ENCODE results near the gene RRBP1. TPM values are rescaled to one million over a fixed set of nuclear protein-coding genes. Genes with fewer than 3 reads are reported as not detected.

RRBP1 gene
- total RNA-seq, 2 experiments from 2014 or later = 48.0 to 51.0 TPM

DNA sequence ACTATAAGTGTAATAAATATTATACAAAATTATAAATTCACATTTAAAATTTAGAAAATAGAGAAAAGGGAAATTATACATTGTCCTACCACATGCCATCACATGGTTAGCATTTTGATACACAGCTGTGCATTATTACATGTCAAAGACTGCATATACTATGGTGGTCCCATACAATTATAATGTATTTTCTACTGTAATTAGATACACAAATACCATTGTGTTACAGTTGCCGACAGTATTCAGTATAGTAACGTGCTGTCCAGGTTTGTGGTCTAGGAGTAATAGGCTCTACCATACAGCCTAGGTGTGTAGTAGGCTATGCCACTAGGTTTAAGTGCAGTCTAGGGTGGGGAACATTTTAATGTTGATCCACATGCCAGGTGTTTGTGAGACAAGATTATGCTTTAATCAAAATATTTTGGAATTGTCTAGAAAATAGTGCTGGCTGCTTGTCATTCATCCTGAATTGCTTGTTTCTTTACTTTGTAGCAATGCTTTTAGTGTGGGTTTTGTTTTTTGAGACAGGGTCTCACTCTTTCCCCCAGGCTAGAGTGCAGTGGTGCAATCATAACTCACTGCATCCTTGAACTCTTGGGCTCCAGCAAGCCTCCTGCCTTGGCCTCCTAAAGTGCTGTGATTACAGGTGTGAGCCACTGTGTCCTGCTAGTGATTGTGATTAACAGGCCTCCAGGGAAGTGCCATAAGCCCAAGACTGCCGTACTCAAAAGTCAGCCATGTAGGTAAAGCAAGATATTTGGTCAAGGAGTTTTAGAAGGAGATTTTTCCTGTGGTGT lies 73.1 kb downstream of the RRBP1 start:
- POLR2A ChIA-PET = interaction anchor here (2.2 kb wide), 1 partner anchor 38 kb away, joined by 28 read pairs; the partner anchor contains the start of gene DSTN
- Mint-ChIP-seq H3K4me1 (peaks cover 32% of the 10 kb centered on the region), H3K4me3 (no peak overlapping the region)

DNA sequence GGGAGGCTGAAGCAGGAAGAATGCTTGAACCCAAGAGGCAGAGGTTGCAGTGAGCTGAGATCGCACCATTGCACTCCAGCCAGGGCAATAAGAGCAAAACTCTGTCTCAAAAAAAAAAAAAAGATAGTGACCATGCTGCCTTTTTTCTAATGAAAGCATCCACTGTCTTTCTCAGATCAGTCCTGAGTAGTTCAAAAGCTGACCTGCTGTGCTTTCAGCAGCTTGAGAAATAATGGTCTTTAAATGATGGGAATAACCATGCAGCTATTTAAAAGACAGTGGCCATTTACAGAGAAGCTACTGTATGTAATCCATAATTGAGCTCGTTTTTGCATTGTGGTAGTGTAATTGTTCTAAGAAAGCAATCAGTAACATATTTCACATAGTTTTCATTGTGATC lies 76.0 kb downstream of the RRBP1 start:
- H3K36me3 Mint-ChIP-seq = peaks cover 10% of the 10 kb centered on the region
- no peak overlapping the region for H3K27ac Mint-ChIP-seq
- H3K4me1 Mint-ChIP-seq = peaks cover 20% of the 10 kb centered on the region
- POLR2A ChIA-PET = no interaction called here
- no peak overlapping the region for H3K4me3 Mint-ChIP-seq
- DNase-seq (no peak), ATAC-seq (ENCODE audit: low read depth) (no peak)
- H3K27me3 Mint-ChIP-seq = no peaks in the 10 kb centered on the region
- no peaks in the 10 kb centered on the region for H3K9me3 Mint-ChIP-seq

More for the DNA sequence above, 73.1 kb downstream of the RRBP1 start:
- Mint-ChIP-seq H3K27me3 (no peaks in the 10 kb centered on the region), H3K36me3 (peaks cover 7% of the 10 kb centered on the region), H3K9me3 (no peaks in the 10 kb centered on the region), H3K27ac (peak overlapping the region; percentile 35)
- no peak for DNase-seq
- ATAC-seq (ENCODE audit: low read depth) = no peak

DNA sequence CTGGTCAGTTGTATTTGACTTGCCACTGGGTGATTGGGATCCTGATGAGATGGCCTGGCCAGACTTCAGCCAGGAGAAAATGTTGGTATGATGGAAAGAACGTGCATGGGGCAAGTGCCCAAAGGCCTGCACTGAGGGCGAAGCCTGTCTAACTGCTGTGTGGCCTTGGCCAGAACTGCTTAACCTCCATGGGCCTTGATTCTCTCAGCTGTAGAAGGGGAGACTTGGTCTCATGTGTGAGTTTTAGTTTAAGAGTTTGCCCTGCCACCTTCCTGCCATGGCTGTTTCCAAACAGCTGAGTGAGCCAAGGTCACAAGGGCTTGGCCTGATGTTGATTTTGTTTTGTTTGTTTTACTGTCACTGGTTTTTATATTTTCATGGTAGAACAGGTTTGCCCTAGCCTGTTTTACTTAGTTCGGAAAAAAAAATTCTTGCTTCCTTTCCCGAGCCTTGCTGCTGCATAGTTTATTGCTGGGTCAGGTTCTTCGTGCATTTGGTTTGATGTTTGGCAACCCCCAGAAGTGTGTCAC lies 76.8 kb downstream of the RRBP1 start:
- H3K27me3 Mint-ChIP-seq = no peaks in the 10 kb centered on the region
- POLR2A ChIA-PET = no interaction called here
- no peak overlapping the region for H3K4me3 Mint-ChIP-seq
- H3K36me3 Mint-ChIP-seq = peaks cover 13% of the 10 kb centered on the region
- H3K9me3 Mint-ChIP-seq = no peaks in the 10 kb centered on the region
- DNase-seq (no peak), ATAC-seq (ENCODE audit: low read depth) (no peak)
- H3K4me1 Mint-ChIP-seq = peaks cover 17% of the 10 kb centered on the region
- H3K27ac Mint-ChIP-seq = no peak overlapping the region

DNA sequence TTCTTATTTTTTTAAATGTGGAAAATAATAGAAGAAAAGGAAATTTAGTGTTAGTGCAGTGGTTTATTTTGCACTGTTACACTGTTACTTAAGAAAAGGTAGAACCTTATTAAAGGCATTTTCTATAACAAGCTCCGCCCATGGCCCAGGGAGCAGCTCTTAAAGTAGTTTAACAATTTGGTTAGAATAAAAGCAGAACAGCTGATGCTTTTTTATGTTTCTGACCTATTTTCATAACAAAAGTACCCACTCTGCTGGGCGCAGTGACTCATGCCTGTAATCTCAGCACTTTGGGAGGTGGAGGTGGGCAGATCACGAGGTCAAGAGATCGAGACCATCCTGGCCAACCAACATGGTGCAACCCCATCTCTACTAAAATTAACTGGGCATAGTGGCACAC lies 79.5 kb downstream of the RRBP1 start:
- POLR2A ChIA-PET = interaction anchor here (0.7 to 1.3 kb wide), 2 partner anchors 8 to 11 kb away, joined by 4 read pairs; no protein-coding TSS in a partner anchor
- H3K27ac Mint-ChIP-seq = no peak overlapping the region
- peaks cover 2% of the 10 kb centered on the region for H3K9me3 Mint-ChIP-seq
- peaks cover 9% of the 10 kb centered on the region for H3K4me1 Mint-ChIP-seq
- no peak overlapping the region for H3K4me3 Mint-ChIP-seq
- H3K36me3 Mint-ChIP-seq = peaks cover 16% of the 10 kb centered on the region
- DNase-seq (no peak), ATAC-seq (ENCODE audit: low read depth) (no peak)
- H3K27me3 Mint-ChIP-seq = no peaks in the 10 kb centered on the region

DNA sequence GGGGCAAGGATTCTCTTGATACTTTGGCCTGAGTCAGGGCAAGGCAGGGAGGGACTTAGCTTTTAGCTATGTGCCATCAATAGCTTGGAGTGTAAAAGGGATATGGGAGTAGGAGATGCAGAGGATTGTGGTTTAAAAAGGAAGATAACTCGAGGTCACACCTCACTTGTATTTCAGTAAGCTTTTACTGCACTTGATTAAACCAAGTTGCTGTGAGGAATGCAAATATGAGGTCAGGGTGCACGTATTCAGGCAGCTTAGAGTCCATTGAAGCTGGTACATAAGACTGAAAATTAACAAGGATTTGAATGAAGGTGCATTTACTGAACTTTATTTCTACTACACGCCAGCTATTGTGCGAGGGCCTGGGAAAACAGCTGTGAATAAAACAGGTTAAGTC lies 80.1 kb downstream of the RRBP1 start:
- POLR2A ChIA-PET = interaction anchor here (0.7 to 1.3 kb wide), 2 partner anchors 9 to 10 kb away, joined by 4 read pairs; no protein-coding TSS in a partner anchor
- H3K27ac Mint-ChIP-seq = no peak overlapping the region

DNA sequence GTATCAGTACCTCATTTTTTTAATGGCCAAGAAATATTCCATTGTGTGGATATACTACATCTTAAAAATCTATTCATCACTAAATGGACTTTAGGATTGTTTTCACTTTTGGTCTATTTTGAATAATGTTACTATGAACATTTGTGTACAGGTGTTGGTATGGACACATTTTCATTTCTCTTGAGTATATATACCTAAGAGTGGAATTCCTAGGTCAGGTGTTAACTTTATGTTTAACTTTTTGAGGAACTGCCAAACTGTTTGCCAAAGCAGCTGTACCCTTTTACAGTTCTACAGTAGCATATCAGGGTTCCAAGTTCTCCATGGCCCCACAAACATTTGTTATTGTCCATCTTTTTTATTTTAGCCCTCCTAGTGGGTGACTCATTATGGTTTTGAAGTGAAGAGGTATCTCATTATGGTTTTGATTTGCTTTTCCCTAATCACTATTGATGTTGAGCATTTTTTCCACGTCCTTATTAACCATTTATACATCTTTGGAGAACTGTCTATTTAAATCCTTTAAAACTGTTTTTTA lies 84.0 kb downstream of the RRBP1 start:
- Mint-ChIP-seq H3K36me3 (peaks cover 25% of the 10 kb centered on the region), H3K4me3 (no peak overlapping the region), H3K27me3 (no peaks in the 10 kb centered on the region), H3K4me1 (peaks cover 10% of the 10 kb centered on the region), H3K9me3 (peaks cover 2% of the 10 kb centered on the region), H3K27ac (no peak overlapping the region)
- POLR2A ChIA-PET = no interaction called here
- DNase-seq (no peak), ATAC-seq (ENCODE audit: low read depth) (no peak)

More for the DNA sequence above, 80.1 kb downstream of the RRBP1 start:
- Mint-ChIP-seq H3K4me3 (no peak overlapping the region), H3K27me3 (no peaks in the 10 kb centered on the region), H3K4me1 (peaks cover 9% of the 10 kb centered on the region), H3K9me3 (peaks cover 2% of the 10 kb centered on the region), H3K36me3 (peaks cover 19% of the 10 kb centered on the region)
- no peak for ATAC-seq (ENCODE audit: low read depth)
- DNase-seq = no peak

DNA sequence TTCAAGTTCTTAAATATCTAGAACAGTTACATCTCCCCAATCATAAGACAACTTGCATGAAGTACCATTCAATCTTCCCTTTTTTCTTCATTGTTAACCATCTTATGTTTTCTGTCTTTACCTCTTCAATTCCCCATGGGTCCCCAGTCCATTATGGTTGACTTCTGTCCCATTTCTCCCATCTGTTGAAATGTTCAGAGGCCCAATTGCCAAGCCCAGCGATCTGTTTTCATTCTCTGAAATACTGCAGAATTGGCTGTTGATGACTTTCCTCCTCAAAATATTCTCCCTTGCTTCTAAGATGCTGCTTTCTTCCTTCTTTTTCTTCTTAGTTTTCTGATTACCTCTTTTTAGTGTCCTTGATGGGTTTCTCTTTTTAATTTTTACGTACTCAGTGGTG lies 86.2 kb downstream of the RRBP1 start:
- ATAC-seq (ENCODE audit: low read depth) (no peak), DNase-seq (no peak)
- Mint-ChIP-seq H3K36me3 (peaks cover 28% of the 10 kb centered on the region), H3K27me3 (no peaks in the 10 kb centered on the region), H3K27ac (no peak overlapping the region), H3K9me3 (peaks cover 2% of the 10 kb centered on the region), H3K4me3 (no peak overlapping the region), H3K4me1 (peaks cover 5% of the 10 kb centered on the region)
- POLR2A ChIA-PET = no interaction called here

DNA sequence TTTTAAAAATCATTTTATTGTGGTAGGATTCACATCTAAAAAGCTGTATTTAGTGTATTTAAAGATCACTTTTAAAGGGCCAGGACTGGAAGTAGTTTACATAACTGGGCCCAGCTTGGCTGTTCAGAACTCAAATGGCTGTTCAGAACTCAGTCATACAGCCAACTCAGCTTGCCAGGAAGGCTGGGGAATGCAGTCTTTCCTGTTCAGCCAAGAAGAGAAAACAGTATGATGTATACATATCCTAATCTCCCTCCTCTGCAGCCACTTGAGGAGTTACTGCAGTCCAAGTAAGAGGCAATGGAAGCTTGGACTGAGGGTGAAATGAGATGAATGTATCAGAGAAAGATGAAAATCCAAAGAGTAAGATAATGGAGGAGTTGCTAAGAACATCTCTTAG lies 87.6 kb downstream of the RRBP1 start:
- DNase-seq = no peak
- no peak overlapping the region for H3K27ac Mint-ChIP-seq
- POLR2A ChIA-PET = interaction anchor here (2.0 kb wide), 1 partner anchor 88 kb away, joined by 4 read pairs; the partner anchor contains the start of gene RRBP1
- no peak overlapping the region for H3K4me3 Mint-ChIP-seq
- peaks cover 2% of the 10 kb centered on the region for H3K9me3 Mint-ChIP-seq
- H3K36me3 Mint-ChIP-seq = peaks cover 27% of the 10 kb centered on the region
- no peak for ATAC-seq (ENCODE audit: low read depth)
- no peaks in the 10 kb centered on the region for H3K27me3 Mint-ChIP-seq
- peaks cover 5% of the 10 kb centered on the region for H3K4me1 Mint-ChIP-seq

DNA sequence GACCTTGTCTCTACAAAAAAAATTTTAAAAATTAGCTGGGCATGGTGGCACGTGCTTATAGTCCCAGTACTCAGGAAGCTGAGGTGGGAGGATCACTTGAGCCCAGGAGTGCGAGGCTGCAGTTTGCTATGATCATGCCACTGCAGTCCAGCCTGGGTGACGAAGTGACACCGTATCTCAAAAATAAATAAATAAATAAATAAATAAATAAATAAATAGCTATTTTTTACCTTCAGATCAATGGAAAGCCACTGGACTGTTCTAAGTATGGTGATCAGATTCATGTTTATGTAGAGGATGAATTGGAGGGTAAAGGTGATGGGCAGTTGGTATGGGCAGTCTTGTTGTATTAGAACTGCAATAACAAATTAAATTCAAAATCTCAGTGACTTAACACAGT lies 88.1 kb downstream of the RRBP1 start:
- H3K36me3 Mint-ChIP-seq = peaks cover 27% of the 10 kb centered on the region
- DNase-seq (no peak), ATAC-seq (ENCODE audit: low read depth) (no peak)
- no peak overlapping the region for H3K27ac Mint-ChIP-seq
- no peak overlapping the region for H3K4me3 Mint-ChIP-seq
- peaks cover 2% of the 10 kb centered on the region for H3K9me3 Mint-ChIP-seq
- H3K4me1 Mint-ChIP-seq = peaks cover 5% of the 10 kb centered on the region
- POLR2A ChIA-PET = interaction anchor here (2.0 kb wide), 1 partner anchor 88 kb away, joined by 4 read pairs; the partner anchor contains the start of gene RRBP1
- no peaks in the 10 kb centered on the region for H3K27me3 Mint-ChIP-seq

DNA sequence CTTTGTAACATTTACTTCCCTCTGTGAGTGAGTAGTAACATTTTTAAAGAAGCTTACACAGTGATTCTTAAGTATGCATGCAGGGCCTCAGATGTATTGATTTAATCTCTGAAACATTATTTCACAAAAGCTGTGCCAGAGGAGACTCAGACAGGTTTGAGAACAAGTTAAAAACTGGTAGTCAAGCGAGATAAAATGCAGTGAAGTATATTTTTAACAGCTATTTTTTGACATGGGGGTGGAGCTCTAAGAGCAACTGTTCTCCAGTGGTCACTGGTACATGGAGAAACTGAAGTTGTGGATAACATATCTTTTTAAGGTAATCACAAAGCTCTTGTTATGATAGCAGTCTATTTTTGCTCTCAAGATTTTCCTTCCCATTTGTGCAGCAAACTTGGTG lies 91.8 kb downstream of the RRBP1 start:
- Mint-ChIP-seq H3K4me1 (peaks cover 10% of the 10 kb centered on the region), H3K4me3 (no peak overlapping the region), H3K27ac (no peak overlapping the region), H3K27me3 (no peaks in the 10 kb centered on the region), H3K9me3 (no peaks in the 10 kb centered on the region), H3K36me3 (peaks cover 15% of the 10 kb centered on the region)
- ATAC-seq (ENCODE audit: low read depth) (no peak), DNase-seq (no peak)
- POLR2A ChIA-PET = no interaction called here

DNA sequence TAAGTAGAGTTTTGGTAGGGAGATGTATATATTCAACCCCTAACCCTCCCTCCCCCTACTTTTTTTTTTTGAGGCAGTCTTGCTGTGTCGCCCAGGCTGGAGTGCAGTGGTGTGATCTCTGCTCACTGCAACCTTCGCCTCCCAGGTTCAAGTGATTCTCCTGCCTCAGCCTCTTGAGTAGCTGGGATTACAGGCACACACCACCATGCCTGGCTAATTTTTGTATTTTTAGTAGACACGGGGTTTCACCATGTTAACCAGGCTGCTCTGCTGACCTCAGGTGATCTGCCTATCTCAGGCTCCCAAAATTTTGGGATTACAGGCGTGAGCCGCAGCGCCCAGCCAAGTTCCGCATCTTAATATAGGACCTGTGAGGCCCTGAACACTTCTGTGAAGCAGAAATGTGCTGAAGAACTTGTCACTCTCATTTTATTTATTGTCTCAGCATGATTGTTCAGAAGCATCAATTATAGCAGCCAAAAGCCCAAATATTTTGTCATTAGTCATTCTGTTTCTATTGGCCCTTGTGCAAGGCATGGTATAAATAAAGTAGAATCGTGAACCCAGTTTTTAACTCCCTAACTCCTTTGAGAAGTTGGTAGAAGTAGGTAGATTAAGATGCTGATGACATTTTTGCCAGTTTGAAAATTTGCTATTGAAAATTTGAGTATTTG lies 92.7 kb downstream of the RRBP1 start:
- no peak for DNase-seq
- Mint-ChIP-seq H3K4me1 (peaks cover 9% of the 10 kb centered on the region), H3K4me3 (no peak overlapping the region), H3K36me3 (peaks cover 11% of the 10 kb centered on the region), H3K27me3 (no peaks in the 10 kb centered on the region), H3K27ac (no peak overlapping the region), H3K9me3 (no peaks in the 10 kb centered on the region)
- POLR2A ChIA-PET = no interaction called here
- no peak for ATAC-seq (ENCODE audit: low read depth)

DNA sequence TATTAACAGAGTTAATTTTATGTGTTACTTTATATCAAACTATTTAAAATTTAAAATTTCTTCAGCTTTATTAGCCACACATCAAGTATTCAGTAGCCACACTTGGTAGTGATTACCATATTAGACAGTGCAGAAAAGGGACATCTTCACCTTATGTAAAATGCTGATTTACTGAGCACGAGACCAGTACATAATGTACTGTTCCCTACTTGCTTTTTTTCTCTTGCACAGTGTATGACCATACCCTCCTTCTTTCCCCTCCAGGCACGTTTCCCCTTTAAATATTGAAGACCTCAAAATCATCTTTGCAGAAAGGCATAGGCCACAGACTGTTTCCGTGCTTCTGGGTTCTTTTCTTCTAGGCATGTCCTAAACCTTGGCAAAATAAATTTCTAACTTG lies 94.2 kb downstream of the RRBP1 start:
- Mint-ChIP-seq H3K4me3 (no peak overlapping the region), H3K36me3 (peaks cover 7% of the 10 kb centered on the region), H3K9me3 (no peaks in the 10 kb centered on the region), H3K4me1 (peaks cover 9% of the 10 kb centered on the region), H3K27me3 (no peaks in the 10 kb centered on the region), H3K27ac (no peak overlapping the region)
- ATAC-seq (ENCODE audit: low read depth) (no peak), DNase-seq (no peak)
- POLR2A ChIA-PET = no interaction called here

DNA sequence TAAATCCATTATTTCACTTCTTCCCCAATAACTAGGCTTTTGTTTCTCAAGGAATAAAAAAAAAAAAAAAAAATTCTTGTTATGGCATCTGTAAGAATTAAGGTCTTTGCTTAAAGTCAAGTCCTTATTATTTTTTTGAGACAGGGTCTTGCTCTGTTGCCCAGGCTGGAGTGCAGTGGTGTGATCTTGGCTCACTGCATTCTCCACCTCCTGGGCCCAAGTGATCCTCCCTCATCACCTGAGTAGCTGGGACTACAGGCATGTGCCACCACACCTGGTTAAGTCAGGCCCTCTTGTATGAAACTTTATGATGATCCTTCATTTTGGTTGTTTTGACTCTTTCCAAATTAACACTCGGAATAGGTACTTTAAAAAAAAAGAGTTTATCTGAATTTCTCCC lies 94.9 kb downstream of the RRBP1 start:
- Mint-ChIP-seq H3K9me3 (no peaks in the 10 kb centered on the region), H3K27ac (no peak overlapping the region), H3K27me3 (no peaks in the 10 kb centered on the region), H3K4me1 (peaks cover 9% of the 10 kb centered on the region), H3K4me3 (no peak overlapping the region), H3K36me3 (peaks cover 7% of the 10 kb centered on the region)
- DNase-seq = no peak
- POLR2A ChIA-PET = no interaction called here
- ATAC-seq (ENCODE audit: low read depth) = no peak
